Activated T-helper 2 cell treated with anti-CD3 and anti-CD28 coated beads, Interferon-gamma antibody, Interleukin-2, Interleukin-4, amounts not matched to agents 10 μg/mL and 5 μg/mL and 100 μg/mL, durations not matched to agents 14 hours and 24 hours and 36 hours (primary cell): ENCODE data around the gene DTYMK. TPM values are rescaled to one million over a fixed set of nuclear protein-coding genes. Genes with fewer than 3 reads are reported as not detected.

Experiments
- DNase-seq: peaks from one replicate; pipeline ENCODE4 v3.0.0; 2021; ENCODE audit warnings: low spot score
- H3K27ac Mint-ChIP-seq: one replicate; pipeline ENCODE4 v1.8.0; 2021; ENCODE audit warnings: mixed read lengths
- H3K27me3 Mint-ChIP-seq: one replicate; pipeline ENCODE4 v1.8.0; 2021; ENCODE audit warnings: low read depth, mixed read lengths
- H3K36me3 Mint-ChIP-seq: one replicate; pipeline ENCODE4 v1.8.0; 2021; ENCODE audit warnings: low read depth, mixed read lengths
- H3K4me1 Mint-ChIP-seq: one replicate; pipeline ENCODE4 v1.8.0; 2021; ENCODE audit warnings: low read depth, mixed read lengths
- H3K4me3 Mint-ChIP-seq: one replicate; pipeline ENCODE4 v1.8.0; 2021; ENCODE audit warnings: low read depth, mild to moderate bottlenecking, moderate library complexity, mixed read lengths
- H3K9me3 Mint-ChIP-seq: one replicate; pipeline ENCODE4 v1.8.0; 2021; ENCODE audit warnings: mixed read lengths
- intact Hi-C: fragments of 100-400 bp; cut with micrococcal nuclease; formaldehyde crosslinking; loops from one replicate; pipeline ENCODE4 v1.15.1; 2023
- total RNA-seq: library from RNA; stranded (reverse); gene quantifications from 2 replicates; pipeline ENCODE4 v1.2.3, GENCODE V29; 2022

Gene DTYMK
- total RNA-seq, 1 donor from 2014 or later: 98.2 TPM

DNA sequence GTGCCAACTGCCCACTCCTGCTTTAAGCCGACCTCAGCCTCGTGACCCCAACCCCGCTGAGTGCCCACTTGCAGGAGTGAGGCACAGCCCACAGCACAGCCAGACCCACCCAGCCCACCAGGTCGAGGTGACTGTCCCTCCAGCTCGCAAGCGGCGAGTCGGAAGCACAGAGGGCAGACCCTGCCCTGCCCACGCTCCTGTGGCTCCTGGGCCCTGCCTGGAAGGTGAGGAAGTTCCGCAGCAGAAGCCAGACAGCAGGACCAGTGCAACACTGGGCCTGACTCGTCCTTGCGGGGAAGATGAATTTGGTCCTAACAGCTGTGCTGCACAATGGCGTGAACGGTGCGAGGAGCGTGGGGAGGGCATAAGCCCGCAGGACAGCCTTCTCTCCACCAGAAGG lies 9.9 kb downstream of the DTYMK start:
- no peaks in the 10 kb centered on the region for H3K27me3 Mint-ChIP-seq
- peaks cover 10% of the 10 kb centered on the region for H3K4me1 Mint-ChIP-seq
- H3K27ac Mint-ChIP-seq: no peak overlapping the region
- peaks cover 46% of the 10 kb centered on the region for H3K36me3 Mint-ChIP-seq
- H3K4me3 Mint-ChIP-seq: no peak overlapping the region
- H3K9me3 Mint-ChIP-seq: no peaks in the 10 kb centered on the region
- DNase-seq: no peak
- intact Hi-C loops: no loop called here

DNA sequence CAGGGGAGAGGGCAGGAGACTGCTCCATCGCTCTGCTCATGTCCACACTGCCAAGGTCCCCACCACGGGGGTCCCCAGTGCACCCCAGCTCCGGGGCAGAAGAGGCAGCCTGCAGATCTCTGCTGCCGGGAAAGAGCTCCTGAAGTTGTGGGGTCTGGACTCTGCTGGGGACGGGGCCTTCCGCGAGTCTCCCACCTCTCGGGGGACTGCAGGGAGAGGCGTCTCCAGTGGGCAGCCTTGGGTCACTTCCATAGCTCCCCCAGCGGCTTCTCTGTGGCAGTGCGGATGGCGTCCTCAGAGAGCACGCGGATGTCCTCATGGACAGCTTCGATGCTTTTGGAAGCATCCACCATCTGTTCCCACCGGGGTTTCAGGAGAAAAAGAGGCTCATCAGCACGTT lies 10.7 kb downstream of the DTYMK start:
- Mint-ChIP-seq H3K27ac (no peak overlapping the region), H3K27me3 (no peaks in the 10 kb centered on the region), H3K4me3 (no peak overlapping the region), H3K4me1 (peaks cover 6% of the 10 kb centered on the region), H3K9me3 (no peaks in the 10 kb centered on the region), H3K36me3 (peaks cover 46% of the 10 kb centered on the region)
- DNase-seq: no peak
- intact Hi-C loops: no loop called here

GRCh38 chr2:241673797-241674725 lies 12.6 kb downstream of the DTYMK start:
- Mint-ChIP-seq H3K9me3 (no peaks in the 10 kb centered on the region), H3K27me3 (no peaks in the 10 kb centered on the region), H3K4me3 (no peak overlapping the region), H3K27ac (no peak overlapping the region), H3K4me1 (peaks cover 2% of the 10 kb centered on the region), H3K36me3 (peaks cover 51% of the 10 kb centered on the region)
- intact Hi-C loops: no loop called here
- DNase-seq: no peak

DNA sequence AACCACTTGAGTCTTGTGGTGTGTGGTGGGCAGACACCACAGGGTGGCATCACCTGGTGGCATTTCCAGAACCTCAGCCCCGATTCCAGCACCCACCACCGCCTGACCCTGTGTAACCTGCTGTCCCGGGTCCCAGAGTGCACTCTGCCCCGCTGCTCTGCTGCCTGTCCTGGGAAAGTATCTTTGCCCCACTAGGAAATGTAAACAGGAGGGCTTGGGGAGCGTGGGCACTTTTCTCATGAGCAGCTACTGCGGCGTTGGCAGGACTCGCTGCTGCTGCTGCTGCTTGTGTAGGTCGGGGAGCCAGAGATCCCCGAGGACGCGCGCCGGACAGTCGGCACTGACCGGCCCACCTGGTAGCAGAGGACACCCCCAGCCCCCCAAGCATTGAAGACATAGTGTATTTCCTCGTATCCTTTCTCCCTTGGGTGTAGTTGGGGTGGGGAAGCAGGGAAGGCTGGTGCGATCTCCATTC lies 13.4 kb downstream of the DTYMK start:
- no peak overlapping the region for H3K4me3 Mint-ChIP-seq
- H3K27ac Mint-ChIP-seq: no peak overlapping the region
- intact Hi-C loops: no loop called here
- no peaks in the 10 kb centered on the region for H3K27me3 Mint-ChIP-seq
- H3K4me1 Mint-ChIP-seq: peaks cover 2% of the 10 kb centered on the region
- no peak for DNase-seq
- peaks cover 55% of the 10 kb centered on the region for H3K36me3 Mint-ChIP-seq
- H3K9me3 Mint-ChIP-seq: no peaks in the 10 kb centered on the region

DNA sequence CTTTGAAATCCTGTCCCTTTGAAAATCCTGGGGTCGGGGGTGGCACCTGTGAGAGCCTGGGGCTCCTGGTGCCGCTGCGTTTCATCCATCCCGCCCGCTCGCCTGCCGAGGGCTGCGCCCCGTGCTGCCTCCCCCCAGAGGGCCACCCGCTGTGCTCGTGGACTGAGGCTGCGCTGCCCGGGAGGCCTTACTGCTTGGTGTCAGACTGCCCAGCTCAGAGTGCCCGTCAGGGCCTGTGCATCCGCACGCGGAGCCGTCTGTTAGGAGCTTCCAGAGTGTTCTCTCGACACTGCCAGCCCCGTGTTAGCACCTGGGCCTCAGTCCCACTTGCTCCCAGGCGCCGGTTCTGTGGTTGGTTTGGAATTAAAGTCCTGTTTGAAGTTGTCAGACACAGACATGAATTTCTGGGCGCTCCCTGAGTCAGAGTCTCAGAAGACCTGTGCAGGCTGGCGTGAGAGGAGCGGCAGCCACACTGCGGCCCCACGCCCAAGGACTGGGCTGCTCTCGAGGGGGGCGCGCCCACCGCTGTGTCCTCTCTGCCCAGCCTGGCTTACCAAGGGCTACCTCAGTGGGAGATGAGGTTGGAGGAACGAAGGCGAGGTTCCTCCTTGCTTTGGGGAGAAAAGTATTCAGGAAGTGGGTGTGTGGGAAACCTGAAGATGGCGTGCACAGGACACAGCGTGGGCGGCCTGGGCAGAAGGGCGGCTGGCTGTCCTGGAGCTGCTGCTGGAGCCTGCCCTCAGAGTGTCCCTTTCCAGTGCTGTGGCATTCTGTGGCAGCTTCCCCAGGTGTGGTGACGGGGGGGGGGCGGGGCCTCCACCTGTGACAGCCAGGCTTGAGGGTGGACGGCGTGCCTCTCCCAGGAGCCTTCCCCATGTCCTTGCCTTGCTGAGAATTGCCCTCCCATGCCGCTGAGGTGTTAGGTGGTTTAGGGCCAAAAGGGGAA lies 14.1 kb downstream of the DTYMK start:
- Mint-ChIP-seq H3K4me3 (no peak overlapping the region), H3K36me3 (peaks cover 57% of the 10 kb centered on the region), H3K9me3 (no peaks in the 10 kb centered on the region), H3K4me1 (peaks cover 2% of the 10 kb centered on the region), H3K27ac (no peak overlapping the region), H3K27me3 (no peaks in the 10 kb centered on the region)
- intact Hi-C loops: no loop called here
- no peak for DNase-seq

- Mint-ChIP-seq H3K27me3 (no peaks in the 10 kb centered on the region), H3K4me1 (peaks cover 2% of the 10 kb centered on the region), H3K4me3 (no peak overlapping the region), H3K9me3 (no peaks in the 10 kb centered on the region), H3K36me3 (peaks cover 53% of the 10 kb centered on the region), H3K27ac (no peak overlapping the region)
- no peak for DNase-seq
- intact Hi-C loops: no loop called here
Observed at GRCh38 chr2:241671457-241672240, 15.0 kb downstream of the DTYMK start.

- H3K27ac Mint-ChIP-seq: no peak overlapping the region
- H3K27me3 Mint-ChIP-seq: no peaks in the 10 kb centered on the region
- peaks cover 51% of the 10 kb centered on the region for H3K36me3 Mint-ChIP-seq
- intact Hi-C loops: no loop called here
- no peaks in the 10 kb centered on the region for H3K9me3 Mint-ChIP-seq
- DNase-seq: no peak
- no peak overlapping the region for H3K4me3 Mint-ChIP-seq
- H3K4me1 Mint-ChIP-seq: peaks cover 5% of the 10 kb centered on the region
Observed at GRCh38 chr2:241670333-241671110, 16.1 kb downstream of the DTYMK start.

DNA sequence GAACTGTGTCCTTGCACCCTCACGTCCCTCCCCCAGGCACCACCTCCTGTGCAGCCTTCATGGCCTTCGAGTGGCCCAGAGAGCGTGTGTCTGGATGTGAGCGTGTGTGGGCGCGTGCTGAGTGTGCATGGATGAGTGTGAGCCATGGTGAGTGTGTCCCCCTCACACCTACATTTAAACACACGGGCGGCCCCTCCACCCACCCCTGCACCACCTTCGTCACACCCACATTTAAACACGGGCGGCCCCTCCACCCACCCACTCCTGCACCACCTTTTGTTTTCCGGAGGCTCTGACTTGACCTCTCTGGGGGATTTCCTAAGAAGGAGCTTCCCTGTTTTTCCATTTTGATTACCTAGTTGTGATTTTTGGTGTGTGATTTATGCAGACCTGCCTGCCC lies 17.8 kb downstream of the DTYMK start:
- no peak for DNase-seq
- intact Hi-C loops: no loop called here
- no peaks in the 10 kb centered on the region for H3K27me3 Mint-ChIP-seq
- no peaks in the 10 kb centered on the region for H3K9me3 Mint-ChIP-seq
- H3K27ac Mint-ChIP-seq: no peak overlapping the region
- no peak overlapping the region for H3K4me3 Mint-ChIP-seq
- peaks cover 45% of the 10 kb centered on the region for H3K36me3 Mint-ChIP-seq
- H3K4me1 Mint-ChIP-seq: peaks cover 11% of the 10 kb centered on the region

- DNase-seq: no peak
- H3K9me3 Mint-ChIP-seq: no peaks in the 10 kb centered on the region
- H3K4me1 Mint-ChIP-seq: peaks cover 9% of the 10 kb centered on the region
- intact Hi-C loops: no loop called here
- no peak overlapping the region for H3K4me3 Mint-ChIP-seq
- H3K27me3 Mint-ChIP-seq: no peaks in the 10 kb centered on the region
- peaks cover 45% of the 10 kb centered on the region for H3K36me3 Mint-ChIP-seq
- no peak overlapping the region for H3K27ac Mint-ChIP-seq
Observed at GRCh38 chr2:241668354-241668753, 18.3 kb downstream of the DTYMK start.

- H3K27ac Mint-ChIP-seq: no peak overlapping the region
- H3K36me3 Mint-ChIP-seq: peaks cover 44% of the 10 kb centered on the region
- no peak overlapping the region for H3K4me3 Mint-ChIP-seq
- H3K27me3 Mint-ChIP-seq: no peaks in the 10 kb centered on the region
- H3K9me3 Mint-ChIP-seq: no peaks in the 10 kb centered on the region
- H3K4me1 Mint-ChIP-seq: peaks cover 9% of the 10 kb centered on the region
- no peak for DNase-seq
- intact Hi-C loops: no loop called here
Observed at GRCh38 chr2:241666627-241667400, 19.8 kb downstream of the DTYMK start.

- intact Hi-C loops: no loop called here
- DNase-seq: no peak
- Mint-ChIP-seq H3K36me3 (peaks cover 41% of the 10 kb centered on the region), H3K27me3 (no peaks in the 10 kb centered on the region), H3K27ac (peak overlapping the region; percentile 87), H3K4me3 (no peak overlapping the region), H3K4me1 (peaks cover 9% of the 10 kb centered on the region), H3K9me3 (no peaks in the 10 kb centered on the region)
Observed at GRCh38 chr2:241665731-241666440, 20.7 kb downstream of the DTYMK start.
